ENCODE data around the gene COL27A1. TPM values are rescaled to one million over a fixed set of nuclear protein-coding genes. Genes with fewer than 3 reads are reported as not detected.

Gene COL27A1
- total RNA-seq, 5 donors from 2014 or later (not counting 1 experiment from before 2014, with no cell fraction given), result 0.53 to 1.7 (median 0.95) TPM

- Mint-ChIP-seq H3K27ac (no peak overlapping the region), H3K36me3 (no peaks in the 10 kb centered on the region), H3K4me3 (no peak overlapping the region), H3K4me1 (peaks cover 18 to 22% (median 19%) of the 10 kb centered on the region in 3 donors), H3K9me3 (no peaks in the 10 kb centered on the region), H3K27me3 (peaks cover 11 to 33% of the 10 kb centered on the region in 2 donors)
- no peak overlapping the region for H3K4me3 ChIP-seq (ENCODE audit: control insufficient read depth in 1 of 2, extremely low read depth in 1 of 2, low read length in 1 of 2)
- no peaks in the 10 kb centered on the region for H3K9me3 ChIP-seq
- H3K36me3 ChIP-seq (ENCODE audit: control insufficient read depth in 2 of 2, extremely low read depth in 1 of 2, insufficient read depth in 1 of 2, low read length in 1 of 2), result no peaks in the 10 kb centered on the region
- peaks cover 0 to 28% of the 10 kb centered on the region in 2 experiments for H3K4me1 ChIP-seq (ENCODE audit: control insufficient read depth in 1 of 2, extremely low read depth in 1 of 2, insufficient read depth in 2 of 2, low read length in 2 of 2)
- 76% methylated on average over 8 of the region's 10 CpGs for WGBS (ENCODE audit: insufficient coverage)
- POLR2A ChIA-PET, result no interaction called here
- ATAC-seq (replicated peaks in 1 of 4) (no peak), DNase-seq (no peak)
- H3K27me3 ChIP-seq (replicated peaks in 1 of 2; ENCODE audit: control insufficient read depth in 2 of 2, extremely low read depth in 1 of 2, insufficient read depth in 2 of 2, low read length in 1 of 2), result peaks cover 4 to 52% of the 10 kb centered on the region in 2 experiments
- CTCF ChIA-PET, result interaction anchor here in 1 of 2 donors (0.8 kb wide), 1 partner anchor 44 kb away, joined by 3 read pairs; no protein-coding TSS in a partner anchor
- H3K27ac ChIP-seq (ENCODE audit: low read length), result no peak overlapping the region
Observed at GRCh38 chr9:114158482-114159130, 3.3 kb downstream of the COL27A1 start.

DNA sequence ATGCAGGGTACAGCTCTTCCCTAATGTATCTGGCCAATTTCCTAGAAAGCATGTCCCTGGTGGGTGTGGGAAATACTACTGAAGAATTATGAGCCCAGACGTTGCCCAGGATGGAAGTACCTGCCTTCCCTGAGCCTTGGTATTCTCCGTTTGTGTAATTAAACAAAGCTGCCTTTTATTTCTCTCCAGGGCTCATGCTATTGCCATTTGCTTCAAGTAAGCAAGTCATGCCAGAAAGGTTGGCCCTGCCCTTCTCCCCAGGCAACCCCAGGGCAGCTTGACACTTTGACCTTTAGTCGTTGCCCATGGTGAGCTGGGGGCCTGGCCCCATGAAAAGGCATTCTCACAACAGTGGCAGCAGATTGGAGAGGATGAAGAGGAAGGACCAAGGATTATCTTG, 4.4 kb downstream of the COL27A1 start:
- no peak overlapping the region for H3K27ac Mint-ChIP-seq
- ChIA-PET POLR2A (no interaction called here), CTCF (no interaction called here)
- H3K4me1 Mint-ChIP-seq, result peaks cover 11 to 17% (median 14%) of the 10 kb centered on the region in 3 donors
- H3K27ac ChIP-seq (ENCODE audit: low read length), result no peak overlapping the region
- H3K4me3 Mint-ChIP-seq, result no peak overlapping the region
- WGBS (ENCODE audit: insufficient coverage), result 30% methylated on average over 1 of the region's 3 CpGs
- H3K9me3 ChIP-seq, result no peaks in the 10 kb centered on the region
- no peaks in the 10 kb centered on the region for H3K9me3 Mint-ChIP-seq
- H3K27me3 Mint-ChIP-seq, result peaks cover 5 to 28% of the 10 kb centered on the region in 2 donors
- H3K36me3 Mint-ChIP-seq, result no peaks in the 10 kb centered on the region
- peaks cover 4 to 49% of the 10 kb centered on the region in 2 experiments for H3K27me3 ChIP-seq (replicated peaks in 1 of 2; ENCODE audit: control insufficient read depth in 2 of 2, extremely low read depth in 1 of 2, insufficient read depth in 2 of 2, low read length in 1 of 2)
- no peak for ATAC-seq (replicated peaks in 1 of 4)
- DNase-seq, result no peak
- H3K36me3 ChIP-seq (ENCODE audit: control insufficient read depth in 2 of 2, extremely low read depth in 1 of 2, insufficient read depth in 1 of 2, low read length in 1 of 2), result no peaks in the 10 kb centered on the region
- no peak overlapping the region for H3K4me3 ChIP-seq (ENCODE audit: control insufficient read depth in 1 of 2, extremely low read depth in 1 of 2, low read length in 1 of 2)
- peaks cover 0 to 18% of the 10 kb centered on the region in 2 experiments for H3K4me1 ChIP-seq (ENCODE audit: control insufficient read depth in 1 of 2, extremely low read depth in 1 of 2, insufficient read depth in 2 of 2, low read length in 2 of 2)

DNA sequence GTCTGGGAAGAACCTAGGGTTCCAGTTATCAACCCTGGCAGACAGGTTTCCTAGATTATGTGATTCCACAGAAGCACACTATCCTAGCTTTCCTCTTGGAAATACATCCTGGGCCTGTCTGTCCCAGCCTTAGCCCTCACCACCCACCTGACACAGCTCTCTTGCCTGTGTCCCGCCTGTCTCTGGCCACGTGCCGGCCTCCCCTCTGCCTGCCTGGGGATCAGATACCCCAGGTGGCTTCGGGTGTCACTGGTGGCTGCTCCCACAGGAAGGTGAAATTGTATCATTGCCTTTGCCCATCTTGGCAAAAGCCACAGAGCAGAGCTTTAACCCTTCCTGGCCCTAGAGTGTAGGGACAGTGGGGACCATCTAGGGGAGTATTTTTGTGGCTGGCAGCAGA, 6.2 kb downstream of the COL27A1 start:
- H3K9me3 Mint-ChIP-seq, result no peaks in the 10 kb centered on the region

DNA sequence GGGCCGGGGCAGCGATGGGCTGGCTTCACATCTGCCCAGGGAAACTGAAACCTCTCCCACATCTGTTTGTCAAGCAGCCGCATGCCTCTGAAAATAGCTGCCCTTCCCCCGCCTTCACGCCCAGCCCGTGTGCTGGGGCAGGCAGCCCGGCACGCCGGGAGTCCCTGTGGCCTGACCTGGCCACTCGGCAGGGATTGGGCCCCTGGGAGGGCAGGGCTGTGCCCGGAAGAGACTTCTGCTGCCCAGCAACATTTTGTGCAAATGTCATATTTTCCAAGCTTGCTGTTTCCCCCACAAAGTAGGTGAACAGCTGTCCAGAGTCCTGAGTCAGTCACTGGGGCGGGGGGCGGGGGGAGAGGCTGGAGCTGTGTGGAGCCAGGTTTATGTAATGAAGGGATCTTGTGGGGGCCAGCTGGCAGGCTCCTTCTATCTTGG, 8.2 kb downstream of the COL27A1 start:
- no peak overlapping the region for H3K4me3 ChIP-seq (ENCODE audit: control insufficient read depth in 1 of 2, extremely low read depth in 1 of 2, low read length in 1 of 2)
- 9% methylated on average over 11 of the region's 13 CpGs for WGBS (ENCODE audit: insufficient coverage)
- CTCF ChIA-PET, result no interaction called here
- H3K9me3 ChIP-seq, result no peaks in the 10 kb centered on the region
- Mint-ChIP-seq H3K4me3 (no peak overlapping the region), H3K27me3 (peaks cover 4 to 15% of the 10 kb centered on the region in 2 donors), H3K27ac (no peak overlapping the region), H3K9me3 (no peaks in the 10 kb centered on the region), H3K4me1 (no peaks in the 10 kb centered on the region), H3K36me3 (no peaks in the 10 kb centered on the region)
- no peaks in the 10 kb centered on the region for H3K36me3 ChIP-seq (ENCODE audit: control insufficient read depth in 2 of 2, extremely low read depth in 1 of 2, insufficient read depth in 1 of 2, low read length in 1 of 2)
- H3K27ac ChIP-seq (ENCODE audit: low read length), result no peak overlapping the region
- DNase-seq, result no peak
- no peak for ATAC-seq (replicated peaks in 1 of 4)
- H3K4me1 ChIP-seq (ENCODE audit: control insufficient read depth in 1 of 2, extremely low read depth in 1 of 2, insufficient read depth in 2 of 2, low read length in 2 of 2), result no peaks in the 10 kb centered on the region
- POLR2A ChIA-PET, result no interaction called here
- H3K27me3 ChIP-seq (replicated peaks in 1 of 2; ENCODE audit: control insufficient read depth in 2 of 2, extremely low read depth in 1 of 2, insufficient read depth in 2 of 2, low read length in 1 of 2), result peaks cover 4 to 32% of the 10 kb centered on the region in 2 experiments

More for the DNA sequence above, 6.2 kb downstream of the COL27A1 start:
- H3K36me3 Mint-ChIP-seq, result no peaks in the 10 kb centered on the region
- ATAC-seq (replicated peaks in 1 of 4) (no peak), DNase-seq (no peak)
- WGBS (ENCODE audit: insufficient coverage), result 85% methylated on average over 3 of the region's 4 CpGs
- Histone ChIP-seq H3K27me3 (replicated peaks in 1 of 2; ENCODE audit: control insufficient read depth in 2 of 2, extremely low read depth in 1 of 2, insufficient read depth in 2 of 2, low read length in 1 of 2) (peaks cover 4 to 39% of the 10 kb centered on the region in 2 experiments), H3K36me3 (ENCODE audit: control insufficient read depth in 2 of 2, extremely low read depth in 1 of 2, insufficient read depth in 1 of 2, low read length in 1 of 2) (no peaks in the 10 kb centered on the region), H3K27ac (ENCODE audit: low read length) (no peak overlapping the region), H3K4me1 (ENCODE audit: control insufficient read depth in 1 of 2, extremely low read depth in 1 of 2, insufficient read depth in 2 of 2, low read length in 2 of 2) (peaks cover 0 to 5% of the 10 kb centered on the region in 2 experiments), H3K9me3 (no peaks in the 10 kb centered on the region), H3K4me3 (ENCODE audit: control insufficient read depth in 1 of 2, extremely low read depth in 1 of 2, low read length in 1 of 2) (no peak overlapping the region)
- H3K4me1 Mint-ChIP-seq, result peaks cover 1 to 5% (median 4%) of the 10 kb centered on the region in 3 donors
- H3K27ac Mint-ChIP-seq, result no peak overlapping the region
- POLR2A ChIA-PET, result no interaction called here
- no peak overlapping the region for H3K4me3 Mint-ChIP-seq
- CTCF ChIA-PET, result no interaction called here
- peaks cover 4 to 19% of the 10 kb centered on the region in 2 donors for H3K27me3 Mint-ChIP-seq

DNA sequence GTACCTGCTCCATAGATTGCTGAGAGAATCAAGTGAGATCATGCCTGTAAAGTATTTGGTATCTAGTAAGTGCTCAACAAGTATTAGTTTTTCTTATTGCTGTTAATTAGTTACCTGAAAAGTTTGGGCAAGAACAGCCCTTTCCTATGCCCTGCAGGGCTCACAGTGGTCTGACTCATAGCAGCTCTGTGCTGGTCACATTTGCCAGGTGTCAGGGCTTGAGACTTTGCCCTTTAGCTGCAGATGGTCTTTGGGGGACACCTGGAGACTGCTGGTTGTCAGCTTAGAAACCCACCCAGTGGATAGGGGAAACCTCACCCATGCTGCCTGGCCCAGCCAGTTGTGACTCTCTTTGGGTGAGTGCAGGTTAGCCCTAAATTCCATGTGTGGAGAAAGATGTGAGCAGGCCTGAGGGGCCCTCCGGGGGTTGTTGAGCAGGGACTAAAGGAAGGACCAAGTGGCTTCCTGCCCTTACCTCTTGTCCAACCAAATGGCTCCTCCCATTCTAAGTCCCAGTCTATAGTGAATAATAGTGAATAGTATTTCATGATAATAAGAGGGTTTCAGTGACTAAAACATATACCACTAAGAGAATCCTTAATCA, 9.0 kb downstream of the COL27A1 start:
- Mint-ChIP-seq H3K4me3 (no peak overlapping the region), H3K27ac (no peak overlapping the region), H3K27me3 (peaks cover 4 to 16% of the 10 kb centered on the region in 2 donors), H3K36me3 (no peaks in the 10 kb centered on the region), H3K4me1 (no peaks in the 10 kb centered on the region), H3K9me3 (no peaks in the 10 kb centered on the region)
- Histone ChIP-seq H3K4me3 (ENCODE audit: control insufficient read depth in 1 of 2, extremely low read depth in 1 of 2, low read length in 1 of 2) (no peak overlapping the region), H3K27ac (ENCODE audit: low read length) (no peak overlapping the region), H3K4me1 (ENCODE audit: control insufficient read depth in 1 of 2, extremely low read depth in 1 of 2, insufficient read depth in 2 of 2, low read length in 2 of 2) (no peaks in the 10 kb centered on the region), H3K36me3 (ENCODE audit: control insufficient read depth in 2 of 2, extremely low read depth in 1 of 2, insufficient read depth in 1 of 2, low read length in 1 of 2) (no peaks in the 10 kb centered on the region), H3K9me3 (no peaks in the 10 kb centered on the region), H3K27me3 (replicated peaks in 1 of 2; ENCODE audit: control insufficient read depth in 2 of 2, extremely low read depth in 1 of 2, insufficient read depth in 2 of 2, low read length in 1 of 2) (peaks cover 4 to 34% of the 10 kb centered on the region in 2 experiments)
- DNase-seq (no peak), ATAC-seq (replicated peaks in 1 of 4) (no peak)
- no CpG with 5 or more reads among the region's 1 CpG for WGBS (ENCODE audit: insufficient coverage)
- ChIA-PET POLR2A (no interaction called here), CTCF (no interaction called here)

DNA sequence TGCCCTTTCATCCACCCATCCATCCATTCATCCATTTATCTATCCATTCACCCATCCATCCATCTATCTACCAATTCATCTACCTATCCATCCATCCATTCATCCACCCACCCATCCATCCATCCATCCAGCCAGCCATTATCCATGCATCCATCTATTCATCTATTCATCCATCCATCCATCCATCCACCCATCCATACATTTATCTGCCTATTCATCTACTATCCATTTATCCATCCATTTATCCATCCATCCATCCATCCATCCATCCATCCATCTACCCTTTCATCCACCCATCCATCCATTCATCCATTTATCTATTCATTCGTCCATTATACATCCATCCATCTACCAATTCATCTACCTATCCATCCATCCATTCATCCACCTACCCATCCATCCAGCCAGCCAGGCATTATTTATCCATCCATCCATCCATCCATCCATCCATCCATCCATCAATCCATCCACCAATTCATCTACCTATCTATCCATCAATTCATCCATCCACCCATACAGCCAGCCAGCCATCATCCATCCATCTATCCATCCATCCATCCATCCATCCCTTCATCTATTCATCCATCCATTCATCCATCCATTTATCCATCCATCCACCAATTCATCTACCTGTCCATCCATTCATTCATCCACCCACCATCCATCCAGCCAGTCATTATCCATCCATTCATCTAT, 10.2 kb downstream of the COL27A1 start:
- POLR2A ChIA-PET, result no interaction called here
- Mint-ChIP-seq H3K4me1 (no peaks in the 10 kb centered on the region), H3K36me3 (no peaks in the 10 kb centered on the region), H3K27ac (no peak overlapping the region), H3K4me3 (no peak overlapping the region), H3K9me3 (no peaks in the 10 kb centered on the region), H3K27me3 (peaks cover 4 to 16% of the 10 kb centered on the region in 2 donors)
- 63% methylated on average over 1 of the region's 1 CpG for WGBS (ENCODE audit: insufficient coverage)
- Histone ChIP-seq H3K27me3 (replicated peaks in 1 of 2; ENCODE audit: control insufficient read depth in 2 of 2, extremely low read depth in 1 of 2, insufficient read depth in 2 of 2, low read length in 1 of 2) (peaks cover 4 to 41% of the 10 kb centered on the region in 2 experiments), H3K9me3 (no peaks in the 10 kb centered on the region), H3K36me3 (ENCODE audit: control insufficient read depth in 2 of 2, extremely low read depth in 1 of 2, insufficient read depth in 1 of 2, low read length in 1 of 2) (no peaks in the 10 kb centered on the region), H3K4me1 (ENCODE audit: control insufficient read depth in 1 of 2, extremely low read depth in 1 of 2, insufficient read depth in 2 of 2, low read length in 2 of 2) (no peaks in the 10 kb centered on the region), H3K27ac (ENCODE audit: low read length) (no peak overlapping the region), H3K4me3 (ENCODE audit: control insufficient read depth in 1 of 2, extremely low read depth in 1 of 2, low read length in 1 of 2) (no peak overlapping the region)
- CTCF ChIA-PET, result no interaction called here
- ATAC-seq (replicated peaks in 1 of 4), result no peak
- DNase-seq, result no peak

All from T-cell (primary cell).